ENCODE results near the gene BPIFB6. TPM values are rescaled to one million over a fixed set of nuclear protein-coding genes. Genes with fewer than 3 reads are reported as not detected.

BPIFB6 gene
- polyA plus RNA-seq, 1 donor = not detected

DNA sequence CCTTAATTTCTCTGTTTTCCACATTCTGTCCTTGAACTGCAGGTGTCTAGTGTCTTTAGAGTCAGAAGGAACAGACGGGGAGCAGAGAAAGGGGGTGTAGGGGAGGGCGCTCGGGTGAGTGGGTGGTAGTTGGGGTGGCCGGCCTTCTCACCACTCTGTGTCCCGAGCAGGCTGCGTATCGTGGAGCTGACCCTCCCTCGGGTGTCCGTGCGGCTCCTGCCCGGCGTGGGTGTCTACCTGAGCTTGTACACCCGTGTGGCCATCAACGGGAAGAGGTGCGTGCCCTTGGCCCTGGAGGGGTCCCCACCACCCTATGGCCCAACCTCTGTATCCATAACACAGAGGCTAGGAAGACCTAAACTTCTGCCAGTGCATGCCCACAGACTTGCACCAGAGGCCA, 53.3 kb downstream of the BPIFB6 start:
- no peak for DNase-seq (ENCODE audit: low read depth)

DNA sequence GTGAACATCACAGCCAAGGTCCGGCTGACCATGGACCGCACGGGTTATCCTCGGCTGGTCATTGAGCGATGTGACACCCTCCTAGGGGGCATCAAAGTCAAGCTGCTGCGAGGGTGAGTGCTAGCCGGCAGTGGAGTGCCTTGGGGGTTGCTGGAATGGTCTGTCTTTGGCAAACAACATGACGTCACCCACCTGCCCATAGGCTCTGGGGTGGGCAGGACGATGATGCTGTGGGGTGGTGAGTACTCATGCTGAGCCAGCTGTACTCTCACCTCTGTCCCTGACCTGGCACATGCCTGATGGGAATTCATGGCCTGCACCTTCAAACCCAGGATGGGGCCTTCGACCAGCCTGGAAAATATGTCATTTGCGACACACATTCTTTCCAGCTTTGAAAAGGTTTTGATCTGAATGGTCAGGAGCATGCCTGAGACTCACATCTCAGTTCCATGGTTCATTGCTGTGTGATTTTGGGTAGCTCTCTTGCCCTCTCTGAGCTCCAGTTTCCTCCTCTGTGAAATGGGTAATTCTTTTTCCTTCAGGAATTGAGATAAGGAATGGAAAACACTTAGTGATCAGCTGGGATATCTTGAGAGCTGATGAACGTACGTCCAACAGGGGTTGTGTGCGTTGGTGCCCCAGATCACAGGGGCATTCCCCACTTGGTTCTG, 54.7 kb downstream of the BPIFB6 start:
- no peak for DNase-seq (ENCODE audit: low read depth)

DNA sequence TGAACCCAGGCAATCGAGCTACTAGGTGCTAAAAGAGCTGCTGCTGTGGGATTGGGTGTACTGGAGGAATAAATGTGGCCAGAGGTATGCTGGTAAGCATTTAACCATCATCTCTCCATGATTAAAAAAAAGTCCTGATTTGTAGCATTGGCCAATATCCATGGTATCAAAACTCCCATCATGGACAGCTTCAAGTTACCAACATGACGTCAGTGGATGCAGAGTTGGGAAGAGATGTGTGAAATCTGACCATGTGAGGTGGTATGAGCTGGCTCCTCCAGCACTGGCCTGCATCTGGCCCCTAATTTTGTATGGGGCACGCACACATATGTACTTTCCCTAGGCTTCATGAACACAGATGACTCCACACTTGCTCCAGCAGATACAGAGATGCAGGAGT, 59.7 kb downstream of the BPIFB6 start:
- no peak for DNase-seq (ENCODE audit: low read depth)

DNA sequence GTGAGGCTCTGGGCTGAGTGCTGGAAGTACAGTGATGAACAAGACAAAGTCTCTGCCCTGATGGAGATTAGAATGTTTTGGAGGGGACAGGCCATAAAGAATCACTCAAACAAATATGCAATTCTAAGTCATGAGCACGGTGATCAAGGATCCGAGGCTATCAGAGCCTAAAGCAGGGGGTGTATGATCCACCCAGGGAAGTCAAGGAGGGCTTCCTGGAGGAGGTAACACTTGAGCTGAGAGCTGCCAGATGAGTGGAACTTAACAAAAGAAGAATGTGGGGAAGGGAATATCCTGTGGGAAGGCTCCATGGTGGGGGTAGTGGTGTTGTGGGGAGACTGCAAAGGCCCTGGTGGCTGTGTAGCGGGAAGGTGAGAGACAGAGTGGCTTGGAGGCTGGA, 60.2 kb downstream of the BPIFB6 start:
- no peak for DNase-seq (ENCODE audit: low read depth)

DNA sequence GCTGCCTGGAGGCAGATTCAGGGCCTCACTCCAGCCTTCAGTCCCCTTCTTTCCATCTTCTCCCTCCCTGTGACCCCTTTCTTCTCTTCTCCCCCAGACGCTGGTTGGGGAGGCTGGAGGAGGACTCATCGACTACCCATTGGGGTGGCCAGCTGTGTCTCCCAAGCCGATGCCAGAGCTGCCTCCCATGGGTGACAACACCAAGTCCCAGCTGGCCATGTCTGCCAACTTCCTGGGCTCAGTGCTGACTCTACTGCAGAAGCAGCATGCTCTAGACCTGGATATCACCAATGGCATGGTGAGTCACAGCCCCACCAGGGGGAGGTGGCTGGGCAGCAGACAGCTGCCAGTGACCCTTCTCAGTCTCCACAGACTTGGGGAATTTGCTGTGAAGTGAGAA, 60.9 kb downstream of the BPIFB6 start:
- no peak for DNase-seq (ENCODE audit: low read depth)

DNA sequence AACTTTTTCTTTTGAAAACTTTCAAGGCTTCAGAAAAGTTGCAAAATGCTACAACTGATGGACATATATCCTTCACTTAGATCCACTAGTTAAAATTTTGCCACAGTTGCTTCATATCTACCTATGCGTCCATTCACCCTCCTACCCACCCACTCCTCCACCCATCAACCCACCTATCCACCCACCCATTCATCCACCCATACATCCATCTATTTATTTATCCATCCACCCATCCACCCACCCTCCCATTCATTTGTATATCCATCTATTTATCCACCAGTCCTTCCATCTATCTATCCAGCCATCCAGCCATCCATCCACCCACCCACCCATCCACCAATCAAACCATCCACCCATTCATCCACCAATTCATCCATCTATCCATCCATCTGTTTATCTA, 61.6 kb downstream of the BPIFB6 start:
- DNase-seq (ENCODE audit: low read depth) = no peak

DNA sequence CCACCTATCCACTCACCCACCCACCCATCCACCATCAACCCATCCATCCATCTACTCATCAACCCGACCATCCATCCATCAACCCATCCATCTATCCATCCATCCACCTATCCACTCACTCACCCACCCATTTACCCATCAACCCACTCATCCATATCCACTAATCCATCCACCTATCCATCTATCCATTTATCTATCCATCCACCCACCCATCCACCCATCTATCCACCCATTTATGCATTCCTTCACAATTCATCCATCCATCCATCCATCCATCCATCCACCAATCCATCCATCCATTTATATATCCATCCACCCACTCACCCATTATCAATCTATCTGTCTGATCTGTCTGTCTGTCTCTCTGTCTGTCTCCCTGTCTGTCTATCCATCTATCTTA, 62.1 kb downstream of the BPIFB6 start:
- DNase-seq (ENCODE audit: low read depth) = no peak

Other genes with a start within 250 kb of the BPIFB6 start
- gene MAPRE1, start 211.7 kb upstream of the BPIFB6 start, polyA plus RNA-seq (ENCODE audit: insufficient read length) = 134 TPM
- 0.24 TPM for gene EFCAB8, start 172.7 kb upstream of the BPIFB6 start, polyA plus RNA-seq (ENCODE audit: insufficient read length)
- gene SUN5, start 27.2 kb upstream of the BPIFB6 start, polyA plus RNA-seq (ENCODE audit: insufficient read length) = not detected
- gene BPIFB2, start 23.9 kb upstream of the BPIFB6 start, polyA plus RNA-seq (ENCODE audit: insufficient read length) = not detected
- gene BPIFB3, start 22.3 kb downstream of the BPIFB6 start, polyA plus RNA-seq (ENCODE audit: insufficient read length) = not detected
- 0.29 TPM for gene BPIFB4, start 48.0 kb downstream of the BPIFB6 start, polyA plus RNA-seq (ENCODE audit: insufficient read length)
- not detected for gene BPIFA2, start 136.5 kb downstream of the BPIFB6 start, polyA plus RNA-seq (ENCODE audit: insufficient read length)
- not detected for gene BPIFA3, start 185.7 kb downstream of the BPIFB6 start, polyA plus RNA-seq (ENCODE audit: insufficient read length)
- gene BPIFA1, start 204.3 kb downstream of the BPIFB6 start, polyA plus RNA-seq (ENCODE audit: insufficient read length) = not detected

Measured in forelimb muscle (tissue), 1 donor.